CD14-positive monocyte (primary cell): Measurements from ENCODE around the gene HLA-DOB. TPM values are rescaled to one million over a fixed set of nuclear protein-coding genes. Genes with fewer than 3 reads are reported as not detected.

Experiments used
- DNase-seq, 3 donors: peaks; one replicate each; pipeline ENCODE4 v3.0.0-alpha.2; 2011 to 2022
- H2AFZ ChIP-seq: 2 replicates; pipeline ENCODE4 v1.6.0; 2012; ENCODE audit warnings: mild to moderate bottlenecking, low read depth, low read length, inconsistent platforms; ENCODE audit not compliant: insufficient read depth, poor library complexity, severe bottlenecking
- H3K27ac ChIP-seq, 2 donors: 1 replicate in 1 of 2; 2 replicates in 1 of 2; pipeline ENCODE4 v1.5.1; 2012 to 2013; ENCODE audit warnings: low read length in 2 of 2, control low read depth in 1 of 2, inconsistent platforms in 1 of 2, low read depth in 1 of 2, mild to moderate bottlenecking in 1 of 2
- H3K27me3 ChIP-seq, 2 donors: one replicate each; pipeline versions ENCODE4 v1.6.0 to v1.6.1; 2011 to 2013; ENCODE audit warnings: low read length in 2 of 2; ENCODE audit not compliant: control insufficient read depth in 2 of 2, insufficient read depth in 2 of 2
- H3K36me3 ChIP-seq, 2 donors: replicated peaks in 1 of 2; 1 replicate in 1 of 2; 2 replicates in 1 of 2; pipeline versions ENCODE4 v1.5.1 to v1.6.1; 2012 to 2013; ENCODE audit warnings: low read length in 2 of 2, control low read depth in 1 of 2, inconsistent platforms in 1 of 2, mild to moderate bottlenecking in 1 of 2; ENCODE audit not compliant: insufficient read depth in 2 of 2, control insufficient read depth in 1 of 2
- H3K4me1 ChIP-seq, 2 donors: 1 replicate in 1 of 2; 2 replicates in 1 of 2; pipeline versions ENCODE4 v1.5.1 to v1.6.1; 2012 to 2013; ENCODE audit warnings: low read length in 2 of 2, control low read depth in 1 of 2, inconsistent platforms in 1 of 2, mild to moderate bottlenecking in 1 of 2, moderate library complexity in 1 of 2; ENCODE audit not compliant: insufficient read depth in 2 of 2, control insufficient read depth in 1 of 2
- H3K4me2 ChIP-seq: replicated peaks from 2 replicates; pipeline ENCODE3; 2012; ENCODE audit warnings: low read length, moderate library complexity, mild to moderate bottlenecking; ENCODE audit not compliant: poor library complexity, severe bottlenecking; ENCODE audit errors: extremely low read depth
- H3K4me3 ChIP-seq, 3 experiments: fragments of 200-600 bp in 1 of 3; sonication (generic) in 1 of 3; replicated peaks in 1 of 3; 1 replicate in 2 of 3; 2 replicates in 1 of 3; pipeline ENCODE4 v1.5.1; 2011 to 2013; ENCODE audit warnings: low read length in 3 of 3, mild to moderate bottlenecking in 3 of 3, control low read depth in 2 of 3, low read depth in 2 of 3, inconsistent platforms in 1 of 3, moderate library complexity in 1 of 3
- H3K79me2 ChIP-seq: 2 replicates; pipeline ENCODE4 v1.6.0; 2012; ENCODE audit warnings: mild to moderate bottlenecking, control low read depth, inconsistent platforms, low read length, moderate library complexity; ENCODE audit not compliant: insufficient read depth
- H3K9ac ChIP-seq: 2 replicates; pipeline ENCODE4 v1.6.0; 2017; ENCODE audit warnings: low read length, mild to moderate bottlenecking; ENCODE audit not compliant: insufficient read depth, poor library complexity, severe bottlenecking
- H3K9me3 ChIP-seq, 2 donors: replicated peaks in 1 of 2; 1 replicate in 1 of 2; 2 replicates in 1 of 2; pipeline versions ENCODE4 v1.5.1 to v1.6.1; 2012 to 2013; ENCODE audit warnings: low read length in 2 of 2, control low read depth in 1 of 2; ENCODE audit not compliant: control insufficient read depth in 1 of 2, insufficient read depth in 1 of 2
- H4K20me1 ChIP-seq: 2 replicates; pipeline ENCODE4 v1.6.0; 2012; ENCODE audit warnings: mild to moderate bottlenecking, low read length, control low read depth, moderate library complexity; ENCODE audit not compliant: insufficient read depth
- H3K27ac Mint-ChIP-seq, 7 donors: one replicate each; pipeline ENCODE4 v1.8.0; 2020; ENCODE audit warnings: mild to moderate bottlenecking in 7 of 7, mixed read lengths in 7 of 7, moderate library complexity in 6 of 7, inconsistent platforms in 2 of 7
- H3K27me3 Mint-ChIP-seq, 3 donors: one replicate each; pipeline ENCODE4 v1.8.0; 2021 to 2022; ENCODE audit warnings: low read depth in 3 of 3, mild to moderate bottlenecking in 3 of 3, mixed read lengths in 3 of 3, moderate library complexity in 3 of 3, inconsistent platforms in 1 of 3
- H3K36me3 Mint-ChIP-seq, 2 donors: one replicate each; pipeline ENCODE4 v1.8.0; 2020; ENCODE audit warnings: mixed read lengths in 2 of 2, inconsistent platforms in 1 of 2, mild to moderate bottlenecking in 1 of 2
- H3K4me1 Mint-ChIP-seq: one replicate; pipeline ENCODE4 v1.8.0; 2020; ENCODE audit warnings: mild to moderate bottlenecking, mixed read lengths
- H3K4me3 Mint-ChIP-seq, 2 donors: one replicate each; pipeline ENCODE4 v1.8.0; 2020; ENCODE audit warnings: mild to moderate bottlenecking in 2 of 2, mixed read lengths in 2 of 2, moderate library complexity in 1 of 2
- H3K9me3 Mint-ChIP-seq, 7 donors: one replicate each; pipeline ENCODE4 v1.8.0; 2020 to 2022; ENCODE audit warnings: mixed read lengths in 7 of 7, mild to moderate bottlenecking in 6 of 7, moderate library complexity in 6 of 7, inconsistent platforms in 2 of 7
- CTCF ChIP-seq: fragments of 200-600 bp; IDR thresholded peaks from one replicate; pipeline ENCODE4 v1.8.0; 2022; ENCODE audit warnings: antibody characterized with exemption, mild to moderate bottlenecking
- WGBS: methylation state at CpG from one replicate; pipeline ENCODE4 v1.1.5; 2013; ENCODE audit warnings: missing lambda C conversion rate; ENCODE audit not compliant: insufficient coverage; 5-methylcytosine and 5-hydroxymethylcytosine counted together
- intact Hi-C, 2 donors: fragments of 100-400 bp; cut with micrococcal nuclease; formaldehyde crosslinking; loops; one replicate each; pipeline versions ENCODE4 v1.15.0 to v1.15.1; 2023
- polyA plus RNA-seq, 3 donors: library from polyadenylated mRNA; depleted of rRNA in 1 of 3; unstranded in 2 of 3; stranded (reverse) in 1 of 3; fragments of 300-500 nt in 2 of 3; fragments of >200 nt in 1 of 3; fragmentation: Illumina TruSeq in 2 of 3; gene quantifications; 1 replicate in 2 of 3; 2 replicates in 1 of 3; pipeline ENCODE4 v1.2.3, GENCODE V29; 2012 to 2021

HLA-DOB gene
- polyA plus RNA-seq, 3 donors = 0.25 to 6.2 (median 0.64) TPM

- H3K36me3 Mint-ChIP-seq = peaks cover 63 to 72% of the 10 kb centered on the region in 2 donors
- H3K79me2 ChIP-seq = peaks cover 96% of the 10 kb centered on the region
- TF ChIP-seq CTCF = no peak
- H3K4me2 ChIP-seq = no peak overlapping the region
- 97% methylated on average over 4 of the region's 6 CpGs for WGBS
- peaks cover 0 to 8% (median 0%) of the 10 kb centered on the region in 3 donors for H3K27me3 Mint-ChIP-seq
- intact Hi-C loops = no loop called here
- peaks cover 74% of the 10 kb centered on the region for H3K4me1 Mint-ChIP-seq
- no peak overlapping the region for H3K4me3 ChIP-seq
- no peak for DNase-seq
- no peaks in the 10 kb centered on the region for H3K9me3 ChIP-seq
- H3K27ac Mint-ChIP-seq = peak overlapping the region in 2 of 7 donors; percentile 43 to 44
- H3K9me3 Mint-ChIP-seq = peaks cover 0 to 10% (median 3%) of the 10 kb centered on the region in 7 donors
- H3K27ac ChIP-seq = peak overlapping the region in 1 of 2 donors; percentile 20
- H3K36me3 ChIP-seq = peaks cover 55 to 64% of the 10 kb centered on the region in 2 donors
- H3K4me1 ChIP-seq = peaks cover 49 to 67% of the 10 kb centered on the region in 2 donors
- peaks cover 77% of the 10 kb centered on the region for H4K20me1 ChIP-seq
- H3K9ac ChIP-seq = no peak overlapping the region
- no peak overlapping the region for H2AFZ ChIP-seq
- H3K4me3 Mint-ChIP-seq = no peak overlapping the region
- no peaks in the 10 kb centered on the region for H3K27me3 ChIP-seq
These were observed 32.3 kb upstream of the HLA-DOB start for GRCh38 chr6:32849126-32849525.

GRCh38 chr6:32847795-32848194 is 31.0 kb upstream of the HLA-DOB start:
- Histone ChIP-seq H3K4me1 (peaks cover 56 to 75% of the 10 kb centered on the region in 2 donors), H3K36me3 (peaks cover 55 to 64% of the 10 kb centered on the region in 2 donors), H3K4me2 (no peak overlapping the region), H3K79me2 (peaks cover 99% of the 10 kb centered on the region), H2AFZ (no peak overlapping the region), H3K9ac (no peak overlapping the region), H3K4me3 (no peak overlapping the region), H4K20me1 (peaks cover 73% of the 10 kb centered on the region), H3K27ac (no peak overlapping the region), H3K9me3 (no peaks in the 10 kb centered on the region), H3K27me3 (no peaks in the 10 kb centered on the region)
- Mint-ChIP-seq H3K4me1 (peaks cover 80% of the 10 kb centered on the region), H3K4me3 (no peak overlapping the region), H3K27ac (peak overlapping the region in 3 of 7 donors; percentile 28 to 58 (median 44)), H3K9me3 (peaks cover 0 to 10% (median 3%) of the 10 kb centered on the region in 7 donors), H3K27me3 (peaks cover 0 to 8% (median 0%) of the 10 kb centered on the region in 3 donors), H3K36me3 (peaks cover 66 to 75% of the 10 kb centered on the region in 2 donors)
- intact Hi-C loops = no loop called here
- no peak for DNase-seq
- WGBS = 99% methylated on average over 8 of the region's 8 CpGs
- TF ChIP-seq CTCF = no peak
